ENCODE results near the gene TAS1R3.

Gene TAS1R3

GRCh38 chr1:1336446-1336845, 5.4 kb downstream of the TAS1R3 start:
- no peak for DNase-seq (ENCODE audit: low read depth in 1 of 2, low spot score in 1 of 2)

GRCh38 chr1:1336931-1337792, 6.1 kb downstream of the TAS1R3 start:
- no peak for DNase-seq (ENCODE audit: low read depth in 1 of 2, low spot score in 1 of 2)

GRCh38 chr1:1337793-1338147, 6.7 kb downstream of the TAS1R3 start:
- peak in 1 of 2 donors; percentile 40 for DNase-seq (ENCODE audit: low read depth in 1 of 2, low spot score in 1 of 2)

GRCh38 chr1:1338278-1338677, 7.2 kb downstream of the TAS1R3 start:
- no peak for DNase-seq (ENCODE audit: low read depth in 1 of 2, low spot score in 1 of 2)

GRCh38 chr1:1340185-1340584, 9.1 kb downstream of the TAS1R3 start:
- DNase-seq (ENCODE audit: low read depth in 1 of 2, low spot score in 1 of 2), result no peak

GRCh38 chr1:1340791-1341548, 9.9 kb downstream of the TAS1R3 start:
- DNase-seq (ENCODE audit: low read depth in 1 of 2, low spot score in 1 of 2), result no peak

GRCh38 chr1:1341549-1342021, 10.5 kb downstream of the TAS1R3 start:
- DNase-seq (ENCODE audit: low read depth in 1 of 2, low spot score in 1 of 2), result no peak

- no peak for DNase-seq (ENCODE audit: low read depth in 1 of 2, low spot score in 1 of 2)
Measured at GRCh38 chr1:1342061-1342562, 11.0 kb downstream of the TAS1R3 start.

- no peak for DNase-seq (ENCODE audit: low read depth in 1 of 2, low spot score in 1 of 2)
Measured at GRCh38 chr1:1342584-1343115, 11.6 kb downstream of the TAS1R3 start.

GRCh38 chr1:1343811-1344421, 12.8 kb downstream of the TAS1R3 start:
- DNase-seq (ENCODE audit: low read depth in 1 of 2, low spot score in 1 of 2), result no peak

- DNase-seq (ENCODE audit: low read depth in 1 of 2, low spot score in 1 of 2), result peak in 1 of 2 donors; percentile 29
Measured at GRCh38 chr1:1344655-1345361, 13.7 kb downstream of the TAS1R3 start.

GRCh38 chr1:1345384-1345783, 14.3 kb downstream of the TAS1R3 start:
- DNase-seq (ENCODE audit: low read depth in 1 of 2, low spot score in 1 of 2), result no peak

- DNase-seq (ENCODE audit: low read depth in 1 of 2, low spot score in 1 of 2), result no peak
Measured at GRCh38 chr1:1345860-1346500, 14.9 kb downstream of the TAS1R3 start.

GRCh38 chr1:1346501-1346890, 15.4 kb downstream of the TAS1R3 start:
- DNase-seq (ENCODE audit: low read depth in 1 of 2, low spot score in 1 of 2), result no peak

- no peak for DNase-seq (ENCODE audit: low read depth in 1 of 2, low spot score in 1 of 2)
Measured at GRCh38 chr1:1347026-1347595, 16.0 kb downstream of the TAS1R3 start.

GRCh38 chr1:1347663-1348419, 16.8 kb downstream of the TAS1R3 start:
- DNase-seq (ENCODE audit: low read depth in 1 of 2, low spot score in 1 of 2), result no peak

- DNase-seq (ENCODE audit: low read depth in 1 of 2, low spot score in 1 of 2), result no peak
Measured at GRCh38 chr1:1348420-1349255, 17.6 kb downstream of the TAS1R3 start.

GRCh38 chr1:1349256-1350012, 18.4 kb downstream of the TAS1R3 start, which contains the start of gene DVL1:
Gene DVL1 (minus strand): TSS chr1:1349418. CDS start chr1:1349065, 353 bp downstream.
- DNase-seq (ENCODE audit: low read depth in 1 of 2, low spot score in 1 of 2), result peak; percentile 61 to 67

All from stimulated activated CD4-positive, alpha-beta T cell treated with anti-CD3 and anti-CD28 coated beads, Interleukin-15, amount 100 ng/mL, for 1 hour (primary cell).